Cerebellar cortex (tissue), 1 donor: ENCODE results near the gene PCBP2.

Experiments
- DNase-seq: peaks from one replicate; pipeline ENCODE4 v3.0.0-alpha.2; 2015; ENCODE audit warnings: low spot score

PCBP2 gene

GRCh38 chr12:53493610-53494391 lies 41.9 kb downstream of the PCBP2 start:
- no peak for DNase-seq

- peak; percentile 83 for DNase-seq
Measured at GRCh38 chr12:53495903-53496751, 44.2 kb downstream of the PCBP2 start.

GRCh38 chr12:53496752-53497032 lies 44.8 kb downstream of the PCBP2 start:
- DNase-seq: no peak

DNA sequence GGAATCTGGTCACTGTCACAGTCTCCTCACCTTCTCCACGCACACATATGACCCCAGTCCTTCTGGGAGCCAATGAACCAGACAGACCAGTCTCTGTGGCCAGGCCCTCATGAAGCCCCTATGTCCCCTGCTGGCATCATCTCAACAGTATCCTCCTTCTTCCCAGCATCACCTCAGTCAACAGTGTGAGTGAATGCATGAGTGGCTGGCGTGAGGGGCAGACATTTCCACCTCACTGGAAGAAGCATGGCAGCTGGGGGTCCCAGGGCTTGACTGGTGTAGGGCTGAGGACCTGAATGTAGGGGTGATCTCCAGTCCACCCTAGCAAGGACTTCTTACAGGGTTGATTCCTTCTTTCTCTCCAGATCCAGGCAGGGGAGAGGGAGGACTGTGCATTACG lies 45.6 kb downstream of the PCBP2 start:
- no peak for DNase-seq

GRCh38 chr12:53498235-53498630 lies 46.3 kb downstream of the PCBP2 start:
- no peak for DNase-seq

DNA sequence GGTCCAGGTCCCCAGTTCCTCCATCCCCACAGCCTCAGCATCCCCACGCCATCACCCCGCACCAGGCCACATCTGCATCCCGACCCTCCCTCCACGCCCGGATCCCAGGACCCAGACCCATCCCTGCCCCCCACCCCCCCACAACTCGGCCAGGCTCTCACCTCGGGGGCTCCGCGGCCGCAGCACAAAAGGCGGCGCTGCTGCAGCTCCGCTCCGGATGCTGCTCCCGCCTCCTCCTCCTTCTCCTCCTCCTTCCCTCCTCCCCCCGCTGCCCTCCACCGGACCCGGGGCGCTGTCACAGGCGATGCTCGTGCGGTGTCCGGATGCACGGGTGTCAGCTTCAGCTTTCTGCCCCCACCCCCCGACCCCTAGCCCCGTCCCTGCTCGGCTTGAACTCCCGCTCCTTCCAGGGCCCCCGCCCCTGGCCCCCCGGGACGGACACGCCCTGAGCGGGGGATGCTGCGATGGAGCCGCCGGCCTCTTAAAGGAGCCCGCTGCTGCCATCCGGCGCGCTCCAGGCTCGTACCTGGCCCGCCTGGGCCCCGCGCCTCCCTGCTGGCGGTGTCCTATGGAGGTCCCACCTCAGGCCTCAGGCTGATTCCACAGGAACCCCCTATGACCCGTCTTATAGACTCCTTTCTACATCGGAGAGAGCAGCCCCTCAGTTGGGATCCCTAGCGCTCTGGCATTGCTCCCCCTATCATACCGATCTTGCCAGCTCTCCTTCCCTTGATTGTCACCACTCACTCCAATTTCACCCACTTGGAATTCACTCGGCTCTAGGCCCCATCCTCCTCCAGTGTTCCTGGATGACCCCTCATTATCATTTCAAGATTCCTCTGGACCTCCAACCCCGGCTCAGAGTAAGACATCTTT lies 47.6 kb downstream of the PCBP2 start, which contains the start of gene MAP3K12:
TSS of gene MAP3K12 (minus strand) at position 193 of the 876 bp plus-strand sequence. CDS start 12,067 bp downstream, outside the sequence.
- DNase-seq: peak; percentile 82

- peak; percentile 57 for DNase-seq
Measured at GRCh38 chr12:53500142-53500775, 48.4 kb downstream of the PCBP2 start.

- DNase-seq: peak; percentile 100
Measured at GRCh38 chr12:53500776-53501614, 49.1 kb downstream of the PCBP2 start, which contains the start of gene TARBP2. TARBP2 (plus strand) TSS chr12:53501283; CDS start chr12:53501409, 126 bp downstream.

DNA sequence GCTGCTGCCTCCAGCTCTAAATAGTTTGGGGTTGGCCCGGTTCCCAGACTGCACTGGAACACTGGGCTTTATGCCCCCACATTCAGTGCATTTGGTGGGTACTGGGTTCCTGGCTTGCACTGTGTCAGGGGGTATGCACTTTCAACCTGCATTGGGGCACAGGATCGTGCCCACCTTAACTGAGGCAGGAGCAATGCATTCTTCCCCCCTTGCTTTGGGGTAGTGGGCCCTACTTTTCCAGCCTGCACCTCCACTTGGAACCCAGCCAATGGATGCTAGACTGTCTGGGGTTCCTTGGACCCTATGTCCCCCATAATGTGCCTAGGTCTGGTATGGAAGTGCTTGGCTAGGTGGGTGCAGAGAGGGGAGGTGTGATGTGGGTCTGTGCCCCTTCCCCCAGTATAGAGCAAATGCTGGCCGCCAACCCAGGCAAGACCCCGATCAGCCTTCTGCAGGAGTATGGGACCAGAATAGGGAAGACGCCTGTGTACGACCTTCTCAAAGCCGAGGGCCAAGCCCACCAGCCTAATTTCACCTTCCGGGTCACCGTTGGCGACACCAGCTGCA lies 49.8 kb downstream of the PCBP2 start:
- no peak for DNase-seq

- no peak for DNase-seq
Measured at GRCh38 chr12:53502331-53502730, 50.4 kb downstream of the PCBP2 start.

DNA sequence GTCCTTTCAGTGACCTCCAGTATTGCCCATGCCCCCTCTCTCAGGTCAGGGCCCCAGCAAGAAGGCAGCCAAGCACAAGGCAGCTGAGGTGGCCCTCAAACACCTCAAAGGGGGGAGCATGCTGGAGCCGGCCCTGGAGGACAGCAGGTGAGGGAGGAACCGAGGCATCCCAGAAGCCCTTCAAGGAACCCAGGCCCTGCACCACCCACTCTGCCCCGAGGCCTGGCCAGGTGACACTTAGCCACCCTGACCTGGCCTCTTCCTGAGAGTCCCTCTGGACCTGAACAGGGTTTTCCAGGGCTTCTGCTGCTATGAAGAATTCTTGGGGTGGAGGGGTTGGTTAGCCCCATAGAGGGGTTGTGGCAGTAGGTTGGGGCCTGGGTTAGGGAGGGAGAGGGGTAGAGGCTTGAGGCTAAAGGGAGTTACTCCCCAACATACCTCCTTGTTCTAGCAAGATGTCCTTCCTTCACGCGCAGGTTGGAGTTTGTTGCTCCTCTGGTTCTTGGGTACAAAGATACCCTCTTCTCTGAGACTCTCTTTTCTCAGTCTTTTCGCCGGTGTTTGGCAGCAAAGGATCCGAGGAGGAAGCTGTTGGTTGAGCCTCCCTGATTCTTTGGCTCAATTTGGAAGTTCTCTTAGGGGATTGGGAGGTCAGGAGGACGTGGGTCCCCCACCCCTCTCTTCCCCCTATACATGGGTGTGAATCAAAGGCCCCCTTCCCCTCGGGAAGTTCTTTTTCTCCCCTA lies 51.3 kb downstream of the PCBP2 start:
- no peak for DNase-seq

DNA sequence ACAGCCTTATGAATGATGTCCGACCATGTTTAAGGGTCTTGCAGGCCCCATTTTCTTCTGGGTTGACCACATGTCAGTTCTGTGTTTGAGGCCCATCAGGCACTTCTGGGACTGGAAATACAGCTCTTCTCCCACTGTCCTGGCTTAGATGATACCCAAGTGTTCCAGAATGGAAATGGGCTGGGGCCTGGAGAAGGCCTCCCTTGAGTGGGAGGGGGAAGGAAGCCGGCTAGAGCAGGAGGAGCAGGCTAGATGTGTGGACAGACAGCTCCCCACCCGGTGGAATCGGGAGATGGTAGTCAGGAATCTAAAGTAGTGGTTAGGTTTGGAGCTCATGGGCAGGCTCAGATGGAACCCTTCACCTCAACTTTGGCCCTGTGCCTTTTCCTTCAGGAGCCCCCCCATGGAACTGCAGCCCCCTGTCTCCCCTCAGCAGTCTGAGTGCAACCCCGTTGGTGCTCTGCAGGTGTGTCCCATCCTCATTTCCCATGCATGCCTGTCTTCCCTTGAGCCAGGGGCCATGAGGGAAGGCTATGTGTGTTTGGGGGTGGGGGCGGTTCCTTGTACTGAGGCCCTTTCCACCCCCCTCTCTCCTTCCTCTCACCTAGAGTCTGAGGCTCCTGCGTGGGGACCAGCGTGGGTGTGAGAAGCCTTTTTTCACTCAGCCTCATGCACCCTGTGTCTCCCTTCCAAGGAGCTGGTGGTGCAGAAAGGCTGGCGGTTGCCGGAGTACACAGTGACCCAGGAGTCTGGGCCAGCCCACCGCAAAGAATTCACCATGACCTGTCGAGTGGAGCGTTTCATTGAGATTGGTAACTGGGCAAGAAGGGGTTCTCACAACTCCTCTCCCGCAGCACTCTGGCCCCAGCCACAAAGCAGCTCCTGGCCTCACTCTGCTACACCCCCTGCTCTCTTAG lies 52.4 kb downstream of the PCBP2 start:
- no peak for DNase-seq

DNA sequence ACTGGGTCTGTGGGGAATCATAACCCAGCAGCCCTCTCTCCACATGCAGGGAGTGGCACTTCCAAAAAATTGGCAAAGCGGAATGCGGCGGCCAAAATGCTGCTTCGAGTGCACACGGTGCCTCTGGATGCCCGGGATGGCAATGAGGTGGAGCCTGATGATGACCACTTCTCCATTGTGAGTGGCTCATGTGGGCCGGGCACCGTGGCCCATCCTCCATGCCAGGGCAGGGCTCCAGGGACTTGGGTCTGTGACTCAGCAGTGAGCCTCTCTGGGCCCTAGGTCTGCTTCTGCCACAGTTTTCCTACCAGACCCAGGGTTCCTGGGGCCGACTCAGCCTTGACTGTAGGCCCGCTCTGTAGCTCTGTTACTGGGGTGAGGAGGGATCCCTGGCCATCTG lies 53.2 kb downstream of the PCBP2 start:
- DNase-seq: no peak

DNA sequence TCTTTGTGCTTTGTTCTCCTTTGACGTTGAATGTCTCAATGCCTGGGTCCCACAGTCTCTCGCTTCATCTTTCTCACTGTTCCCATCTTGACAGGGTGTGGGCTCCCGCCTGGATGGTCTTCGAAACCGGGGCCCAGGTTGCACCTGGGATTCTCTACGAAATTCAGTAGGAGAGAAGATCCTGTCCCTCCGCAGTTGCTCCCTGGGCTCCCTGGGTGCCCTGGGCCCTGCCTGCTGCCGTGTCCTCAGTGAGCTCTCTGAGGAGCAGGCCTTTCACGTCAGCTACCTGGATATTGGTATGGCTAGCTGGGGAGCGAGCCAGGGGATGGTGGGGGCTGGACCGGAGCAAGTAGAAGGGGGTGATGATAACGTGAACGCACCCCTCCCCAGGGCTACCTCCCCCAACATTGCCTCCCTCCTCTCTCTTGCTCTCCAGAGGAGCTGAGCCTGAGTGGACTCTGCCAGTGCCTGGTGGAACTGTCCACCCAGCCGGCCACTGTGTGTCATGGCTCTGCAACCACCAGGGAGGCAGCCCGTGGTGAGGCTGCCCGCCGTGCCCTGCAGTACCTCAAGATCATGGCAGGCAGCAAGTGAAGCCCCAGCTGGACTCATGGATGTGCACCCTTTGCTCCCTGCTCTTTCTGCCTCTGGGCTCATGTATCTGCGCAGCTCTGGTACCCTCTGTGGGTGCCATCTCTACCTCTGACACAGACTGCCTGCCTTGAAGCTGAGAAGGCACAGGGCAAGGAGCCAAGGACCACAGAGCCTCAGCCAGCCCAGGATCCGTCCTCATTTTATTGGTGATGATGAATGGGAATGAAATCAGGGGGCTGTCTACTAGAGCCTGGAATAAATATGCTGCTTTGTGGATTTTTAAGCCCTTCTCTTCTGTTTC lies 53.9 kb downstream of the PCBP2 start:
- no peak for DNase-seq

GRCh38 chr12:53506450-53506785 lies 54.5 kb downstream of the PCBP2 start:
- no peak for DNase-seq

- no peak for DNase-seq
Measured at GRCh38 chr12:53506881-53507602, 55.1 kb downstream of the PCBP2 start, which contains the start of gene NPFF. NPFF (minus strand) TSS chr12:53507484; CDS start chr12:53507474, 10 bp downstream.

- DNase-seq: no peak
Measured at GRCh38 chr12:53507603-53507885, 55.6 kb downstream of the PCBP2 start.
